B cell (primary cell): Measurements from ENCODE around the gene IGFL4. TPM values are rescaled to one million over a fixed set of nuclear protein-coding genes. Genes with fewer than 3 reads are reported as not detected.

ENCODE experiments used
- ATAC-seq: fragments of 200-7000 bp; cut with Tn5 transposase; one replicate; pipeline ENCODE4 v1.10.0; 2021; ENCODE audit warnings: low read depth, mild to moderate bottlenecking, moderate number of reproducible peaks, moderate library complexity
- CTCF ChIA-PET: fragments of 350-600 bp; sonication (Branson Sonifier 250); formaldehyde crosslinking; loops from one replicate; lab custom pipeline; 2021; ENCODE audit warnings: antibody characterized with exemption, inconsistent platforms; lab: Charles Lee
- POLR2A ChIA-PET: fragments of 350-600 bp; sonication (Branson Sonifier 250); formaldehyde crosslinking; loops from one replicate; lab custom pipeline; 2021; ENCODE audit warnings: antibody characterized with exemption; lab: Charles Lee
- DNase-seq: peaks from one replicate; pipeline ENCODE4 v3.0.0; 2013
- H2AFZ ChIP-seq: 2 replicates; pipeline ENCODE4 v1.6.1; 2012; ENCODE audit warnings: mild to moderate bottlenecking, low read depth, low read length; ENCODE audit not compliant: insufficient read depth, poor library complexity, severe bottlenecking
- H3K27ac ChIP-seq, 2 donors: 1 replicate in 1 of 2; 2 replicates in 1 of 2; pipeline ENCODE4 v1.5.1; 2012 to 2013; ENCODE audit warnings: low read length in 2 of 2, mild to moderate bottlenecking in 2 of 2, moderate library complexity in 1 of 2
- H3K27me3 ChIP-seq, 4 experiments: fragments of 200-600 bp in 1 of 4; sonication (generic) in 1 of 4; replicated peaks in 1 of 4; 1 replicate in 2 of 4; 2 replicates in 2 of 4; pipeline versions ENCODE4 v1.6.1 to v1.7.0; 2013 to 2016; ENCODE audit warnings: low read length in 3 of 4, mild to moderate bottlenecking in 2 of 4, mixed read lengths in 1 of 4, moderate library complexity in 1 of 4; ENCODE audit not compliant: insufficient read depth in 4 of 4, control insufficient read depth in 3 of 4; ENCODE audit errors: control extremely low read depth in 1 of 4
- H3K36me3 ChIP-seq, 2 experiments: replicated peaks in 1 of 2; 1 replicate in 1 of 2; 2 replicates in 1 of 2; pipeline versions ENCODE4 v1.6.1 to v1.7.1; 2013; ENCODE audit warnings: low read length in 1 of 2; ENCODE audit not compliant: insufficient read depth in 2 of 2, control insufficient read depth in 1 of 2; ENCODE audit errors: control extremely low read depth in 1 of 2, extremely low read depth in 1 of 2
- H3K4me1 ChIP-seq, 2 donors: fragments of 200-600 bp in 1 of 2; sonication (generic) in 1 of 2; 1 replicate in 1 of 2; 2 replicates in 1 of 2; pipeline versions ENCODE4 v1.5.1 to v1.6.1; 2013 to 2017; ENCODE audit warnings: low read length in 2 of 2; ENCODE audit not compliant: control insufficient read depth in 2 of 2, insufficient read depth in 2 of 2
- H3K4me2 ChIP-seq: replicated peaks from 2 replicates; pipeline ENCODE3; 2012; ENCODE audit warnings: mild to moderate bottlenecking, low read depth, low read length; ENCODE audit not compliant: poor library complexity, severe bottlenecking
- H3K4me3 ChIP-seq, 5 experiments: fragments of 200-600 bp in 1 of 5; sonication (generic) in 1 of 5; 1 replicate in 3 of 5; 2 replicates in 2 of 5; pipeline versions ENCODE4 v1.5.1 to v1.7.0; 2011 to 2016; ENCODE audit warnings: low read length in 4 of 5, mild to moderate bottlenecking in 4 of 5, low read depth in 2 of 5, control low read depth in 1 of 5, moderate library complexity in 1 of 5; ENCODE audit not compliant: insufficient read depth in 1 of 5; ENCODE audit errors: control extremely low read depth in 1 of 5, extremely low read depth in 1 of 5
- H3K79me2 ChIP-seq: fragments of 200-600 bp; sonication (generic); one replicate; pipeline ENCODE4 v1.6.0; 2016; ENCODE audit warnings: low read length; ENCODE audit not compliant: control insufficient read depth, insufficient read depth
- H3K9ac ChIP-seq: fragments of 200-600 bp; sonication (generic); 2 replicates; pipeline ENCODE4 v1.6.1; 2017; ENCODE audit warnings: mild to moderate bottlenecking, low read length, moderate library complexity
- H3K9me3 ChIP-seq, 3 donors: one replicate each; pipeline versions ENCODE4 v1.6.1 to v1.7.1; 2013; ENCODE audit warnings: low read length in 2 of 3; ENCODE audit not compliant: control insufficient read depth in 2 of 3, insufficient read depth in 1 of 3; ENCODE audit errors: control extremely low read depth in 1 of 3
- H4K20me1 ChIP-seq: 2 replicates; pipeline ENCODE4 v1.6.0; 2012; ENCODE audit warnings: mild to moderate bottlenecking, low read length; ENCODE audit not compliant: insufficient read depth, control insufficient read depth, poor library complexity, severe bottlenecking
- H3K27ac Mint-ChIP-seq: one replicate; pipeline ENCODE4 v1.8.0; 2021; ENCODE audit warnings: mixed read lengths
- H3K27me3 Mint-ChIP-seq: one replicate; pipeline ENCODE4 v1.8.0; 2021; ENCODE audit warnings: mixed read lengths
- H3K4me1 Mint-ChIP-seq: one replicate; pipeline ENCODE4 v1.8.0; 2021; ENCODE audit warnings: mixed read lengths
- H3K4me3 Mint-ChIP-seq: one replicate; pipeline ENCODE4 v1.8.0; 2021; ENCODE audit warnings: mixed read lengths
- H3K9me3 Mint-ChIP-seq: one replicate; pipeline ENCODE4 v1.8.0; 2022; ENCODE audit warnings: mixed read lengths; ENCODE audit not compliant: insufficient read depth
- EZH2 ChIP-seq: IDR thresholded peaks from 2 replicates; pipeline ENCODE4 v1.6.1; 2012; ENCODE audit warnings: borderline replicate concordance, low read depth, mild to moderate bottlenecking, moderate library complexity, low read length; ENCODE audit not compliant: insufficient read depth, poor library complexity, severe bottlenecking
- WGBS: methylation state at CpG from one replicate; pipeline ENCODE4 v1.1.5; 2013; ENCODE audit warnings: missing lambda C conversion rate; ENCODE audit not compliant: insufficient coverage; 5-methylcytosine and 5-hydroxymethylcytosine counted together
- intact Hi-C: fragments of 100-400 bp; cut with micrococcal nuclease; formaldehyde crosslinking; loops from one replicate; pipeline ENCODE4 v1.10.0; 2022
- polyA plus RNA-seq: library from polyadenylated mRNA; depleted of rRNA; stranded (reverse); fragments of >200 nt; gene quantifications from 2 replicates; pipeline ENCODE4 v1.2.3, GENCODE V29; 2012
- total RNA-seq, 2 donors: library from RNA; stranded (reverse); fragments of 120-200 nt in 1 of 2; gene quantifications; 1 replicate in 1 of 2; 2 replicates in 1 of 2; pipeline versions ENCODE4 v1.2.3 to v1.2.4, GENCODE V29; 2013 to 2022
- TF ChIP-seq, protein P1 (sequence below): fragments of 200-600 bp; IDR thresholded peaks from one replicate; pipeline ENCODE4 v1.8.0; 2022; ENCODE audit warnings: antibody characterized with exemption, mild to moderate bottlenecking

Gene IGFL4
- total and polyA plus RNA-seq, 2 donors (not counting 1 experiment from before 2014, with no cell fraction given), result not detected

GRCh38 chr19:46060012-46060411 lies 19.2 kb upstream of the IGFL4 start:
- H3K4me1 ChIP-seq, result no peaks in the 10 kb centered on the region
- peaks cover 0 to 23% (median 15%) of the 10 kb centered on the region in 4 experiments for H3K27me3 ChIP-seq
- WGBS, result 100% methylated on average over 1 of the region's 2 CpGs
- no peak overlapping the region for H3K27ac ChIP-seq
- TF ChIP-seq EZH2, result no peak
- TF ChIP-seq, protein P1, sequence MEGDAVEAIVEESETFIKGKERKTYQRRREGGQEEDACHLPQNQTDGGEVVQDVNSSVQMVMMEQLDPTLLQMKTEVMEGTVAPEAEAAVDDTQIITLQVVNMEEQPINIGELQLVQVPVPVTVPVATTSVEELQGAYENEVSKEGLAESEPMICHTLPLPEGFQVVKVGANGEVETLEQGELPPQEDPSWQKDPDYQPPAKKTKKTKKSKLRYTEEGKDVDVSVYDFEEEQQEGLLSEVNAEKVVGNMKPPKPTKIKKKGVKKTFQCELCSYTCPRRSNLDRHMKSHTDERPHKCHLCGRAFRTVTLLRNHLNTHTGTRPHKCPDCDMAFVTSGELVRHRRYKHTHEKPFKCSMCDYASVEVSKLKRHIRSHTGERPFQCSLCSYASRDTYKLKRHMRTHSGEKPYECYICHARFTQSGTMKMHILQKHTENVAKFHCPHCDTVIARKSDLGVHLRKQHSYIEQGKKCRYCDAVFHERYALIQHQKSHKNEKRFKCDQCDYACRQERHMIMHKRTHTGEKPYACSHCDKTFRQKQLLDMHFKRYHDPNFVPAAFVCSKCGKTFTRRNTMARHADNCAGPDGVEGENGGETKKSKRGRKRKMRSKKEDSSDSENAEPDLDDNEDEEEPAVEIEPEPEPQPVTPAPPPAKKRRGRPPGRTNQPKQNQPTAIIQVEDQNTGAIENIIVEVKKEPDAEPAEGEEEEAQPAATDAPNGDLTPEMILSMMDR, result no peak
- peaks cover 52% of the 10 kb centered on the region for H3K27me3 Mint-ChIP-seq
- no peak overlapping the region for H3K27ac Mint-ChIP-seq
- H3K9me3 ChIP-seq, result peaks cover 5 to 19% (median 7%) of the 10 kb centered on the region in 3 donors
- ATAC-seq (no peak), DNase-seq (no peak)
- H3K36me3 ChIP-seq, result no peaks in the 10 kb centered on the region
- no peak overlapping the region for H2AFZ ChIP-seq
- no peak overlapping the region for H3K4me3 ChIP-seq
- ChIA-PET CTCF (no interaction called here), POLR2A (interaction anchor here (0.6 kb wide), 1 partner anchor 665 kb away, joined by 3 read pairs; no protein-coding TSS in a partner anchor)
- peaks cover 2% of the 10 kb centered on the region for H3K9me3 Mint-ChIP-seq
- no peaks in the 10 kb centered on the region for H4K20me1 ChIP-seq
- no peaks in the 10 kb centered on the region for H3K79me2 ChIP-seq
- no peak overlapping the region for H3K4me3 Mint-ChIP-seq
- no peaks in the 10 kb centered on the region for H3K4me1 Mint-ChIP-seq
- no peak overlapping the region for H3K4me2 ChIP-seq
- no peak overlapping the region for H3K9ac ChIP-seq
- intact Hi-C loops, result no loop called here

DNA sequence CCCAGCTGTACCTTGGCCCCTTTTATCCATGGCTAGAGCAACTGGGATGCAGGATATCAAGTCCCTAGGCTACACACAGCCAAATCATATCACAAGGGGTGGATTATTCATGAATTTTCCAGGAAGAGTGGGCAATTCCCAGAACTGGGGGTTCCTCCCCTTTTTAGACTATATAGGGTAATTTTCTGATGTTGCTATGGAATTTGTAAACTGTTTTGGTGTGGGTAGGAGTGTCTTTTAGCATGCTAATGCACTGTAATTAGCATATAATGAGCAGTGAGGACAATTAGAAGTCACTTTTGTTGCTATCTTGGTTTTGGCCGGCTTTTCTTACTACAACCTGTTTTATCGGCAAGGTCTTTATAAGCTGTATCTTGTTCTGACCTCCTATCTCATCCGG lies 18.0 kb upstream of the IGFL4 start:
- H3K27ac ChIP-seq, result no peak overlapping the region
- POLR2A ChIA-PET, result no interaction called here
- H3K9me3 ChIP-seq, result peaks cover 5 to 19% (median 7%) of the 10 kb centered on the region in 3 donors
- H3K9ac ChIP-seq, result no peak overlapping the region
- H3K9me3 Mint-ChIP-seq, result peaks cover 2% of the 10 kb centered on the region
- intact Hi-C loops, result no loop called here
- H4K20me1 ChIP-seq, result no peaks in the 10 kb centered on the region
- H3K4me3 ChIP-seq, result no peak overlapping the region
- TF ChIP-seq, protein P1, result no peak
- no peak for TF ChIP-seq EZH2
- peaks cover 0 to 23% (median 15%) of the 10 kb centered on the region in 4 experiments for H3K27me3 ChIP-seq
- H3K27me3 Mint-ChIP-seq, result peaks cover 50% of the 10 kb centered on the region
- no peak overlapping the region for H3K27ac Mint-ChIP-seq
- no peaks in the 10 kb centered on the region for H3K4me1 Mint-ChIP-seq
- H2AFZ ChIP-seq, result no peak overlapping the region
- H3K4me3 Mint-ChIP-seq, result no peak overlapping the region
- H3K4me2 ChIP-seq, result no peak overlapping the region
- 100% methylated on average over 3 of the region's 3 CpGs for WGBS
- no peak for ATAC-seq
- CTCF ChIA-PET, result no interaction called here
- DNase-seq, result no peak
- no peaks in the 10 kb centered on the region for H3K36me3 ChIP-seq
- no peaks in the 10 kb centered on the region for H3K4me1 ChIP-seq
- no peaks in the 10 kb centered on the region for H3K79me2 ChIP-seq
